ENCODE results near the gene PNPLA3. TPM values are rescaled to one million over a fixed set of nuclear protein-coding genes. Genes with fewer than 3 reads are reported as not detected.

The PNPLA3 gene
- total and polyA plus RNA-seq, 4 donors: 0.41 to 2.2 (median 0.99) TPM

GRCh38 chr22:43925433-43926348, 2.1 kb downstream of the PNPLA3 start:
- no peak for DNase-seq
- Histone ChIP-seq H3K4me3 (no peak overlapping the region), H3K27me3 (ENCODE audit: control insufficient read depth in 3 of 3, insufficient read depth in 3 of 3, low read length in 2 of 3) (peaks cover 0 to 4% (median 0%) of the 10 kb centered on the region in 3 donors), H3K9ac (ENCODE audit: insufficient read depth in 1 of 2, low read length in 2 of 2) (no peak overlapping the region), H3K4me1 (ENCODE audit: control insufficient read depth in 5 of 5, insufficient read depth in 5 of 5, low read length in 5 of 5) (peaks cover 0 to 6% (median 2%) of the 10 kb centered on the region in 5 donors), H3K36me3 (ENCODE audit: control insufficient read depth in 4 of 4, insufficient read depth in 4 of 4, low read length in 4 of 4) (no peaks in the 10 kb centered on the region), H3K27ac (ENCODE audit: low read depth in 1 of 2, low read length in 1 of 2) (no peak overlapping the region), H3K9me3 (ENCODE audit: control insufficient read depth in 4 of 4, insufficient read depth in 3 of 4, low read length in 3 of 4) (no peaks in the 10 kb centered on the region)
- TF ChIP-seq CTCF (IDR thresholded peaks at IDR 0.05; ENCODE audit: control extremely low read depth, extremely low read depth): no peak
- 70 to 73% methylated on average over 6 of the region's 6 CpGs for WGBS, 2 donors
- ATAC-seq (ENCODE audit: insufficient read depth, low FRiP score): no peak

GRCh38 chr22:43926349-43926710, 2.7 kb downstream of the PNPLA3 start:
- no peak for ATAC-seq (ENCODE audit: insufficient read depth, low FRiP score)
- DNase-seq: no peak
- H3K4me1 ChIP-seq (ENCODE audit: control insufficient read depth in 5 of 5, insufficient read depth in 5 of 5, low read length in 5 of 5): peaks cover 0 to 6% (median 2%) of the 10 kb centered on the region in 5 donors
- no peak overlapping the region for H3K27ac ChIP-seq (ENCODE audit: low read depth in 1 of 2, low read length in 1 of 2)
- no peak overlapping the region for H3K9ac ChIP-seq (ENCODE audit: insufficient read depth in 1 of 2, low read length in 2 of 2)
- TF ChIP-seq CTCF (IDR thresholded peaks at IDR 0.05; ENCODE audit: control extremely low read depth, extremely low read depth): no peak
- no peak overlapping the region for H3K4me3 ChIP-seq
- H3K27me3 ChIP-seq (ENCODE audit: control insufficient read depth in 3 of 3, insufficient read depth in 3 of 3, low read length in 2 of 3): peaks cover 0 to 4% (median 0%) of the 10 kb centered on the region in 3 donors
- H3K9me3 ChIP-seq (ENCODE audit: control insufficient read depth in 4 of 4, insufficient read depth in 3 of 4, low read length in 3 of 4): no peaks in the 10 kb centered on the region
- WGBS, 2 donors: 90 to 100% methylated on average over 1 of the region's 1 CpG
- no peaks in the 10 kb centered on the region for H3K36me3 ChIP-seq (ENCODE audit: control insufficient read depth in 4 of 4, insufficient read depth in 4 of 4, low read length in 4 of 4)

- no peak overlapping the region for H3K9ac ChIP-seq (ENCODE audit: insufficient read depth in 1 of 2, low read length in 2 of 2)
- TF ChIP-seq CTCF (IDR thresholded peaks at IDR 0.05; ENCODE audit: control extremely low read depth, extremely low read depth): no peak
- 56 to 78% methylated on average over 5 of the region's 5 CpGs for WGBS, 2 donors
These were observed 4.9 kb downstream of the PNPLA3 start for GRCh38 chr22:43928468-43928867.

More at GRCh38 chr22:43928468-43928867, 4.9 kb downstream of the PNPLA3 start:
- H3K4me1 ChIP-seq (ENCODE audit: control insufficient read depth in 5 of 5, insufficient read depth in 5 of 5, low read length in 5 of 5): peaks cover 0 to 6% (median 0%) of the 10 kb centered on the region in 5 donors
- no peaks in the 10 kb centered on the region for H3K36me3 ChIP-seq (ENCODE audit: control insufficient read depth in 4 of 4, insufficient read depth in 4 of 4, low read length in 4 of 4)
- no peaks in the 10 kb centered on the region for H3K9me3 ChIP-seq (ENCODE audit: control insufficient read depth in 4 of 4, insufficient read depth in 3 of 4, low read length in 3 of 4)
- ATAC-seq (ENCODE audit: insufficient read depth, low FRiP score): no peak
- no peak overlapping the region for H3K27ac ChIP-seq (ENCODE audit: low read depth in 1 of 2, low read length in 1 of 2)
- H3K4me3 ChIP-seq: no peak overlapping the region
- no peak for DNase-seq
- H3K27me3 ChIP-seq (ENCODE audit: control insufficient read depth in 3 of 3, insufficient read depth in 3 of 3, low read length in 2 of 3): peaks cover 0 to 4% (median 0%) of the 10 kb centered on the region in 3 donors

Measured in lung (tissue), 12 donors.